ENCODE results near the gene SURF2. TPM values are rescaled to one million over a fixed set of nuclear protein-coding genes. Genes with fewer than 3 reads are reported as not detected.
"Not testable (repeated sequence)": the region's sequence is repeated elsewhere in the genome, so short reads cannot be mapped to it uniquely, and the experiment has no call there.

SURF2 gene
- total and polyA plus RNA-seq, 4 donors = 11.7 to 50.1 (median 27.2) TPM

GRCh38 chr9:133327834-133328484 lies 28.4 kb upstream of the SURF2 start:
- H3K27ac ChIP-seq (ENCODE audit: low read depth in 1 of 2, low read length in 1 of 2) = no peak overlapping the region
- DNase-seq = no peak
- no peak overlapping the region for H3K9ac ChIP-seq (ENCODE audit: insufficient read depth in 1 of 2, low read length in 2 of 2)
- no peak for ATAC-seq (ENCODE audit: insufficient read depth, low FRiP score)
- no peak overlapping the region for H3K4me3 ChIP-seq
- WGBS, 2 donors = 91 to 95% methylated on average over 10 of the region's 10 CpGs
- TF ChIP-seq, protein P1, sequence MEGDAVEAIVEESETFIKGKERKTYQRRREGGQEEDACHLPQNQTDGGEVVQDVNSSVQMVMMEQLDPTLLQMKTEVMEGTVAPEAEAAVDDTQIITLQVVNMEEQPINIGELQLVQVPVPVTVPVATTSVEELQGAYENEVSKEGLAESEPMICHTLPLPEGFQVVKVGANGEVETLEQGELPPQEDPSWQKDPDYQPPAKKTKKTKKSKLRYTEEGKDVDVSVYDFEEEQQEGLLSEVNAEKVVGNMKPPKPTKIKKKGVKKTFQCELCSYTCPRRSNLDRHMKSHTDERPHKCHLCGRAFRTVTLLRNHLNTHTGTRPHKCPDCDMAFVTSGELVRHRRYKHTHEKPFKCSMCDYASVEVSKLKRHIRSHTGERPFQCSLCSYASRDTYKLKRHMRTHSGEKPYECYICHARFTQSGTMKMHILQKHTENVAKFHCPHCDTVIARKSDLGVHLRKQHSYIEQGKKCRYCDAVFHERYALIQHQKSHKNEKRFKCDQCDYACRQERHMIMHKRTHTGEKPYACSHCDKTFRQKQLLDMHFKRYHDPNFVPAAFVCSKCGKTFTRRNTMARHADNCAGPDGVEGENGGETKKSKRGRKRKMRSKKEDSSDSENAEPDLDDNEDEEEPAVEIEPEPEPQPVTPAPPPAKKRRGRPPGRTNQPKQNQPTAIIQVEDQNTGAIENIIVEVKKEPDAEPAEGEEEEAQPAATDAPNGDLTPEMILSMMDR (IDR thresholded peaks at IDR 0.05; ENCODE audit: control extremely low read depth, extremely low read depth) = no peak
- peaks cover 2 to 24% (median 13%) of the 10 kb centered on the region in 4 donors for H3K36me3 ChIP-seq (ENCODE audit: control insufficient read depth in 4 of 4, insufficient read depth in 4 of 4, low read length in 4 of 4)
- peaks cover 0 to 2% (median 0%) of the 10 kb centered on the region in 4 donors for H3K9me3 ChIP-seq (ENCODE audit: control insufficient read depth in 4 of 4, insufficient read depth in 3 of 4, low read length in 3 of 4)
- H3K4me1 ChIP-seq (ENCODE audit: control insufficient read depth in 5 of 5, insufficient read depth in 5 of 5, low read length in 5 of 5) = no peaks in the 10 kb centered on the region
- H3K27me3 ChIP-seq (ENCODE audit: control insufficient read depth in 3 of 3, insufficient read depth in 3 of 3, low read length in 2 of 3) = no peaks in the 10 kb centered on the region

DNA sequence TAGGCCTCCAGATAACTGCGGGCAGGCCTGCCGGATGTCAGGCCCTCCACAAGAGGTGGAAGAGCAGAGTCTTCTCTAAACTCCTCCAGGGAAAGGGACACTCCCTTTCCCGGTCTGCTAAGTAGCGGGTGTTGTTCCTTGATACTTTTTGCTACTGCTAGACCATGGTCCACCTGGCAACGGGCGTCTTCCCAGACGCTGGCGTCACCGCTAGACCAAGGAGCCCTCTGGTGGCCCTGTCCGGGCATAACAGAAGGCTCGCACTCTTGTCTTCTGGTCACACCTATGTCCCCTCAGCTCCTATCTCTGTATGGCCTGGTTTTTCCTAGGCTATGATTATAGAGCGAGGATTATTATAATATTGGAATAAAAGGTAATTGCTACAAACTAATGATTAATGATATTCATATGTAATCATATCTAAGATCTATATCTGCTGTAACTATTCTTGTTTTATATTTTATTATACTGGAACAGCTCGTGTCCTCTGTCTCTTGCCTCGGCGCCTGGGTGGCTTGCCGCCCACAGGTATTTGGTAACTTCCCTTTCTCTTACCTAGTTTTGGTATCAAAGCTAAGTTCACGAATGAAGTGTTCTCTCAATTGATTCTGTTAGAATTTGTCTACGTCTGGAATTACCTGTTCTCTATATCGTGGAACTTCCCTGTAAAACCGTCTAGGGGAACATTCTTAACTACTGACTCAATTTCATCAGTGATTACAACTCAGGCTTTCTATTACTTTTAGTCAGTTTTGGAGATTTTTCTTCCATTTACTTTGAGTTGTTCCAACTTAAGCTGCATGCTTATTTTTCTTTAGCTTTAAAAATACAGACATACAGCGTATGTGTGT lies 26.8 kb upstream of the SURF2 start:
- ATAC-seq (ENCODE audit: insufficient read depth, low FRiP score); H3K27ac ChIP-seq (ENCODE audit: low read depth in 1 of 2, low read length in 1 of 2); H3K4me1 ChIP-seq (ENCODE audit: control insufficient read depth in 5 of 5, insufficient read depth in 5 of 5, low read length in 5 of 5); H3K27me3 ChIP-seq (ENCODE audit: control insufficient read depth in 3 of 3, insufficient read depth in 3 of 3, low read length in 2 of 3); H3K4me3 ChIP-seq; H3K9me3 ChIP-seq (ENCODE audit: control insufficient read depth in 4 of 4, insufficient read depth in 3 of 4, low read length in 3 of 4); DNase-seq; H3K9ac ChIP-seq (ENCODE audit: insufficient read depth in 1 of 2, low read length in 2 of 2): not testable (repeated sequence)
- H3K36me3 ChIP-seq (ENCODE audit: control insufficient read depth in 4 of 4, insufficient read depth in 4 of 4, low read length in 4 of 4) = peaks cover 14 to 38% (median 23%) of the 10 kb centered on the region in 4 donors
- 60 to 62% methylated on average over 21 of the region's 21 CpGs for WGBS, 2 donors

DNA sequence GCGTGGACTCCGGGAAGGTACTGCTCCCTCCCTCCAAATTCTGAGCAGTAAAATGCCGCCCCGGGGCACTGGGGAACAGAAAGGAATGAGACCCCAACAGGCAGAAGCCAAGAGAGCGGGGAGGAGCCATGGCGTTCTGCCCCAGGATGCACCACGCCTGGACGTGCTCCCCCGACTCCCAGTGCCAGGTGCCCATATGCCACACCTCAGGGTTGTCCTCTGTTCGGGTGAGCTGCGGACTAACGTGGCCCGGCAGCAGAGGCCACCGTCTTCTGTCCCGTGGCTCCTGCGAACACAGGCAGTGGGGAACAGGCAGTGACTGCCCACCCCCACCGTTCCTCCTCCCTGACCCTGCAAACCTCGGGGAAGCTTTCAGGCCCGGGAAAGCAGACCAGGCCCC lies 25.1 kb upstream of the SURF2 start:
- Histone ChIP-seq H3K4me3 (no peak overlapping the region), H3K9ac (ENCODE audit: insufficient read depth in 1 of 2, low read length in 2 of 2) (no peak overlapping the region), H3K36me3 (ENCODE audit: control insufficient read depth in 4 of 4, insufficient read depth in 4 of 4, low read length in 4 of 4) (peaks cover 14 to 38% (median 24%) of the 10 kb centered on the region in 4 donors), H3K27me3 (ENCODE audit: control insufficient read depth in 3 of 3, insufficient read depth in 3 of 3, low read length in 2 of 3) (no peaks in the 10 kb centered on the region), H3K27ac (ENCODE audit: low read depth in 1 of 2, low read length in 1 of 2) (no peak overlapping the region), H3K4me1 (ENCODE audit: control insufficient read depth in 5 of 5, insufficient read depth in 5 of 5, low read length in 5 of 5) (peaks cover 0 to 10% (median 3%) of the 10 kb centered on the region in 5 donors), H3K9me3 (ENCODE audit: control insufficient read depth in 4 of 4, insufficient read depth in 3 of 4, low read length in 3 of 4) (no peaks in the 10 kb centered on the region)
- DNase-seq (no peak), ATAC-seq (ENCODE audit: insufficient read depth, low FRiP score) (no peak)
- TF ChIP-seq, protein P1 (IDR thresholded peaks at IDR 0.05; ENCODE audit: control extremely low read depth, extremely low read depth) = no peak
- WGBS, 2 donors = 92 to 94% methylated on average over 19 of the region's 19 CpGs

Measured in lung (tissue), 12 donors.